ENCODE results near the gene ZNF549.
A peak's percentile ranks its signal among the peaks of the same experiment; 100 is the strongest.

The ZNF549 gene

DNA sequence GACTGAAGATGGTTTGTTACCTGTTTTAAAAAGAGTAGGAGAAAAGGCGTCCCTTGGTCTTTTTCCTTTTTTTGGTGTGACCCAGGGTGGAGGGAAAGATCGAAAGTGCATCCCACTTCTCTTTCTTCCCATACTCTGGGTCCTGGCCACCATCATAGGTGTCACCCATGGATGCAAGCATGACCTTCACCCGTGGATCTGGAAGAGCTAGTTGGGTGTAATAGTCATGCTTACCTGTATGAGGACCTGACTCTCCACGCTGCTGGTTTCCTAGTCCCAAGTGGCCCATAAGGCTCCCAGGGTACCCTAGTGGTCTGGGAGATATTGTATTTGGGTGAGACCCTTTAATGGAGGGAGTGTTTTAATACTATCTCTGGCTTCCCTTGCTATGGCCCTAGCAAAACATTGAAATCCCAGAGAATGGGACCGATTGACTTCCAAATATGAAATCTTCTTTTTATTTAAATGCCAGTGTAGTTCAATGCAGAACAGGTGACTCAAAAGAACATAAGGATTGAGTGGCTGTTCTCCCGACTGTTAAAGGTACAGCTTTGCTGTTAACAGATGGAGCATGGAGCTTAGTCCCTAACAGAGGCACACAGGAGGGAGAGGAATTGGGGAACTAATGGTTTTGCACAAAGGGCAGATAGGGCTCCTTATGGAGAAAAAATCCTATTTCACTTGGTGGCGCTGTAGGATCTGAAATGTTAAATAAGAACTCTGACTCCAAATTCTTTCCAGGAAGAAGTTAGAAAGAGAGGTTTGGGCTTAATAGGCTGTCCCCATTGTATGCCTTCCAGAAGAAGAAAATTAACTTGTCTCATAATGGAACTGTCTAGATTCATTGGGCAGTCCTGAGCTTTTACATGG, 39.5 kb downstream of the ZNF549 start:
- DNase-seq (ENCODE audit: low read depth): no peak

DNA sequence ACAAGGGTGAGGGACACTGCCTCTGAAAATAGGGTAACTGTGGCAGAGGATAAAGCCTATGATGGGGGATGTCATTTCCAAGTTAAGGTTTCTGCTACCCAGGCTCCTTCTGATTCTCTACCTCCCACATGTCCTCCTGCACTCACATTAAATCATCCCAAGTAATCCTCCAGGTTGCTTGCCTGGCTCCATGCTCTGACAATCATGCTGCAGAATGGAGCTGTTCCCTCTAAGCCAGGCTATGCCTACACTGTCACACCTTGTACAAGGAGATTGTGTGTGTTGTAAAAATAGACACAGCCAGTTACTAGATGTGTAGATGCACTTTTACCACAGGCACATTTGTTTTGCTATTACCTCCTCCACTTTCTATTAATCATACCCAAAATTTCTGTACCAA, 43.6 kb downstream of the ZNF549 start:
- DNase-seq (ENCODE audit: low read depth): no peak

DNA sequence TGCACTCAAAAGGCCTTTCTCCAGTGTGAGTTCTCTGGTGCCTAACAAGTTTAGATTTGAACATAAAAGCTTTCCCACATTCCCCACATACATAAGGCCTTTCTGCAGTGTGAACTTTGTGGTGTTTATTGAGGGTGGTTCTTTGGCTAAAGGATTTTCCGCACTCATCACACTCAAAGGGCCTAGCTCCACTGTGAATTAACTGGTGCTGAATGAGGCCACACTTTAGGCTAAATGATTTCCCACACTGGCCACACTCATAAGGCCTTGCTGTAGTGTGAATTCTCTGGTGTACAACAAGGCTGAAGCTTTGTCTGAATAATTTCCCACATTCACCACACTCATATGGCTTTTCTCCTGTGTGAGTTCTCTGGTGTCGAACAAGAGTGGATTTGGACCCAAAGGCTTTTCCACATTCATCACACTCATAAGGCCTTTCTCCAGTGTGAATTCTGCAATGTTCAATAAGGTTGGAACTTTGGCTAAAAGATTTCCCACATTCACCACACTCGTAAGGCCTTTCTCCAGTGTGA, 45.3 kb downstream of the ZNF549 start:
- no peak for DNase-seq (ENCODE audit: low read depth)

DNA sequence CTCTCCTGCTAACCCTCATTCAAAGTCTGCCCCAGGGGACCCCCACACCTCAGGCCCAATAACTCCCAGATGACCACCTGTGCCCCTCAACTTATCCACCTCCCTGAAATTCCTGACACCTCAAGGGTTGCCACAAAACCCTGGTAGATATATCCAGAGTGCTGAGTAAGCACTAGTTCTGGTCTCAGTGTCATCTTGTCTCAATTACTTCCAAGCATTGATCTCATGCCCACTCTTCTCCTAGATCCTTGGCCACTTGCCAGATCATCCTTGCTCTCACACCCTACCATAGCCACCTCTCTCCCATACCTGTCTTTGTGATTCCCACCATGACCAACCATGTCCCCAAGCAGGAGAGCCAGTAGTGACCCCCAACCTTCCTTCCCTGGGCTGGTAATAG, 49.5 kb downstream of the ZNF549 start:
- DNase-seq (ENCODE audit: low read depth): no peak

DNA sequence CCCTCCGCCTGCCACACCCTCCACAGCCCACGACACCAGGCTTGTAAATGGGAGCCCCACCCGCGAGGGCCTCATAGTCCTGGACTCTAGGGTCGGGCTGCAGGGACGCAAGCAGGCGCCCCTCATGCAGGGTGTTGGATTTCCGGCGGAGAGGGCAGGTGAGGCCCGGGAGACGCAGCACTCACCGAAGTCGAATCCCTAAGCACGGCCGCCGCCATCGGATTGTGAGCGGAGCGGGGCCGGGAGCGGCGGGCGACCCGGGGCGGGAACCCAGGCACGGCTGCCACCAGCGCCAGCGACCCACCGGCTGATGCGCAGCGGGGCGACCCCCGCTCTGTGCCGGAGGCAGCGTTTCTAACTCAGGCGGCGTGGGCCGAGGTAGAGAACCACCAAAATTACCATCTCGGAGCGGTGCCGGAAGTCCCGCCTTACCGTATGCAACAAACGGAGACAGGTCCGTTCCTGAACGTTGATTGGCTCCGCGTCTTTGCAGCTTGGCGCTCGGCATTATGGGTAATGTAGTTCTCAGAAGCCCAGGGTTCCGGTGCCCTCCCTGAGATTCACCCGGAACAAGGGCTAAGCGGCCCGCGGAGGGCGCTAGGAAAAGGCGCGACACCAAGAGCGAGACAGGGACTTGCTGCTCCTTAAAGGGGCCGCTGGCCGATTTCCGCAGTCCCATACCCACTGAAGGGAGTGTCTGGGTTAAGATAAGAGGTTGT, 51.5 kb downstream of the ZNF549 start, which contains the start of gene ZNF416:
ZNF416 (minus strand) TSS at position 425 of the 719 bp plus-strand sequence; CDS start at position 218, 207 bp downstream.
- DNase-seq (ENCODE audit: low read depth): peak; percentile 97

- DNase-seq (ENCODE audit: low read depth): no peak
Measured at GRCh38 chr19:57583104-57583520, 56.0 kb downstream of the ZNF549 start.

DNA sequence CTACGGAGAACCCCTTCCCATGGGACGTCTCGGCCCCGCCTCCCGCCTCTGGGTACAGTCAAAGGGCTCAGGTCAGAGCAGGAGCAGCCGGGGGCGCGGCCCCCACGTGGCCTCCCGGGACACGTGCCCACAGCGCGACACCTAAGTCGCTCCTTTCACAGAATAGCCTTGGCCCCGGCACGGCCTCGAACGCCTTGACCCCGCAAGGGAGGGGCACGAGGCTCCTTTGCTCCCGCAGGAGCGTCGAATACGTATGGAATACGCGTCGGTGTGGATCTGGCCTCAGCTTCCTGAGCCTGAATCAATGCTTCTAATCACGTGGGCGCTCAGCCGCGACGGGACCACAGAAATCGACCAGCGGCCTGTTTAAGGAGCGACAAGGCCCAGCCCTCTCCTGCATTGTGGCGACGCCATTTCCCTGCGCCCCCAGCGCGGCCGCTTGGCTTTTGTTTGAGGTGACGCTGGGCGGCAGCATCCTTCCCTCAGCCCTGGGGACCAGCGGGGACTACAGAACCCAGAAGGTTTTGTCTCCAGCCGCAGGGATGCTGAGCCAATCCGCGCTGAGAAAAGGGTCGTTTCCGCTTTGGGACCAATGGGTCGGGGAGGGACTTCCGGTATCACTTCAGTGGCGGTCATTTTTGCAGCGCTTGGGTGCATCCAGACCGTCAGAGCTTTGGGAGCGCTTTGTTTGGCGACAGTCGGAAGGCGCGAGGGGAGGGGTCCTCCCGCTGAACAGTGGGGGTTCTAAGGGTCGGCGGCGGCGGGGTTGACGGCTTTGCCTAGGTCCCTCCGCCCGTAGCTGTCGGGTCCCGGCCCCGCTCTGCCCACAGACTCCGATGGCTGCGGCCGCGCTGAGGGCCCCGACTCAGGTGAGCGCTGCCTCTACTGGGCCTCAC, 56.6 kb downstream of the ZNF549 start, which contains the start of gene ZIK1:
ZIK1 (plus strand) TSS at position 625 of the 896 bp plus-strand sequence; CDS start at position 837, 212 bp downstream.
- peak; percentile 83 for DNase-seq (ENCODE audit: low read depth)

DNA sequence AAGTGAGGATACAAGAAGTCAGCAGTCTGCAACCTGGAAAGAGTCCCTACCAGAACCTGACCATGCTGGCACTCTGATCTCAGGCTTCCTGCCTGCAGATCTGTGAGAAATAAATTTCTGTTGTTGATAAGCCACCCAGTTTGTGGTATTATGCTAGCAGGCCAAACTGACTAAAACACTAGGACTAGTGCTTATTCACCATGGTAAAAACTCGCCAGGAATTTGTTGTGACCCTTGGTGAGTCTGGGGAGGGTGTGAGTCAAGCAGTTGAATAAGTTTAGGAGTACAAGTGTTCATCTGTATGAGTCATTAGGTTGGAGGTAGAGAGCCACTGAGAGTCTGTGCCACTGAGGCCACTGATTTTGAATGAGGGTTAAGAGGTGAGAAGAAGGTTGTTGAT, 60.4 kb downstream of the ZNF549 start:
- no peak for DNase-seq (ENCODE audit: low read depth)

DNA sequence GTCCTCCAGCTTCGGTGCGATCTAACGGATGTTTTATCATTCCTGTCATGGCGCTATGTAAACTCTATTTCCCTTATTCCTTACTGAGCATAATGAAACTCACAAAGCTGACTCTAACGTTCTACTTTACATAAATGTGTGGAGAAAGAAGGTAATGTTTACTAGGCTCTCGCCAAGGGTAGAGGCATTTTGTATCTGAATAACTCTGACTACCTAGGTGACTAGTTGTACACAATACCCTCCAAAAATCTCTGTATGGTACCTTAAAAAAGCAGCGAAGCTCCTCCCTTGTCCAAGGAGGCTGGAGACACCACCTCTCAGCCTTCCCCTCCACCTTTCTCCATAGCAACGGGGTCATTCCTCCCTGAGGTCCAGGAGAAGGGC, 72.2 kb downstream of the ZNF549 start:
- DNase-seq (ENCODE audit: low read depth): no peak

DNA sequence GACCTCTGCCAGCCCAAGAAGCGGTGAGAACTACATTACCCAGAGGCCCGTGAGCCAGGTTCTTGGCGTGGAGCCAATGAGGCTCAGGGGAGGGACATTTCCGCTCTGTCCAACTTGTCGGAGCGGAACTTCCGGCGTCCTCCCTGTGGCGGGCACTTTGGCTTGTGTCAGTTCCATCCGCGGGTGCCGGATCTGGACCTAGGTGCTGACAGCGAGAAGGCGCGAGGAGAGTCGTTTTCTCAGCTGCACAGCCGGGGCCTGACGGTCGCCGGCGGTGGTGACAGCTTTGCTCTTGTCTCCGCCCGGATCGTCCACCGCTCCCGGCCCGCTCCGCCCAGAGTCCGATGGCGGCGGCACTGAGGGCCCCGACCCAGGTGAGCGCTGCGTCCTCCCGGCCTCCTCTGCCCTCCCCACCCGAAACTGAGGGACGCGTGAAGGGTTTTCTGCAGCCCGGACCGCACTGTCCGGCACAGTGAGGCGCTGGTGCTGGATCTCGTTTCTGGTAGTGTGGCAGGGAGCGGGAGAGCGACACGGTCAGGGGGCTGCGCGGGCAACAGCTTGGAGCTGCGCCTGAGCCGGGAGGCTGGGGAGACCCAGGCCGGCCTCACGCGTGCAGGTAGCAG, 72.7 kb downstream of the ZNF549 start, which contains the start of gene ZNF530:
ZNF530 (plus strand) TSS at position 125 of the 623 bp plus-strand sequence. CDS start 4,461 bp downstream, outside the sequence.
- DNase-seq (ENCODE audit: low read depth): peak; percentile 83

DNA sequence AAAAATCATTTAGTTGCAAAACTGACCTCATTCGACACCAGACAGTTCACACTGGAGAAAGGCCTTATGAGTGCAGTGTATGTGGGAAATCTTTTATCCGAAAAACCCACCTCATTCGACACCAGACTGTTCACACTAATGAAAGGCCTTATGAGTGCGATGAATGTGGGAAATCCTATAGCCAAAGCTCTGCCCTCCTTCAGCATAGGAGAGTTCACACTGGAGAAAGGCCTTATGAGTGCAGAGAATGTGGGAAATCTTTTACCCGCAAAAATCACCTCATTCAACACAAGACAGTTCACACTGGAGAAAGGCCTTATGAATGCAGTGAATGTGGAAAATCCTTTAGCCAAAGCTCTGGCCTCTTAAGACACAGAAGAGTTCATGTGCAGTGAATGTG, 79.8 kb downstream of the ZNF549 start:
- DNase-seq (ENCODE audit: low read depth): no peak
